Measurements from ENCODE around the gene SPPL2B.

Gene SPPL2B

DNA sequence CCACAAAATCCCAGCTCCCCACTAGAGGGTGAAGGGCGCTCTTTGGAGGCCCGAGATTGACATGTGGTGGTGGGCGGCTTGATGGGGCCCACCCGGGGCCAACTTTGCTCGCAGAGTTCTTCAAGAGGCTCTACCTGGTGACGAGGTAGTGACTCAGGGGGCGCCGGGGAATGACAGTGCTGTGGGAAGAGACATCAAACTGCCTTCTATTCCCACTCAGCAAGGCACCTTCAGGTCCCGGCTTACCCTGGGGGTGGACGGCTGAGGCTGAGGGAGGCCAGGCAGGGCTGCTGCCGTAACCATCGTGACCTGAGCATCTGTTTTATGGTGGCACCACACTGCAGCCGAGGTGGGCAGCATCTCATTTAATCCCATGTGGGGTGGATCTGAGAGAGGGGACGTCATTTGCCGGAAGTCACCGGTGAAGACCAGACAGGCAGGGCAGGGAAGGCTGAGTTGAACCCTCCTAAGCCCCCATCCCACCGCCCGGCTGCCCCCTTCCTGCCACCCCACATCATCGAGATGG lies 22.1 kb upstream of the SPPL2B start:
- H3K4me1 ChIP-seq (ENCODE audit: control insufficient read depth, insufficient read depth, low read length): peaks cover 7% of the 10 kb centered on the region
- no peak overlapping the region for H3K4me3 ChIP-seq (ENCODE audit: low read length)
- H3K27me3 ChIP-seq (ENCODE audit: control insufficient read depth, insufficient read depth, low read length): peaks cover 65% of the 10 kb centered on the region
- no peak overlapping the region for H3K9ac ChIP-seq (ENCODE audit: low read length)
- H3K9me3 ChIP-seq (ENCODE audit: control insufficient read depth, low read length): no peaks in the 10 kb centered on the region
- no peaks in the 10 kb centered on the region for H3K36me3 ChIP-seq (ENCODE audit: control insufficient read depth, insufficient read depth, low read length)

- Histone ChIP-seq H3K9me3 (ENCODE audit: control insufficient read depth, low read length) (no peaks in the 10 kb centered on the region), H3K9ac (ENCODE audit: low read length) (no peak overlapping the region), H3K4me3 (ENCODE audit: low read length) (no peak overlapping the region), H3K27me3 (ENCODE audit: control insufficient read depth, insufficient read depth, low read length) (peaks cover 64% of the 10 kb centered on the region), H3K4me1 (ENCODE audit: control insufficient read depth, insufficient read depth, low read length) (peaks cover 7% of the 10 kb centered on the region), H3K36me3 (ENCODE audit: control insufficient read depth, insufficient read depth, low read length) (no peaks in the 10 kb centered on the region)
These were observed 21.5 kb upstream of the SPPL2B start for GRCh38 chr19:2306971-2307370.

DNA sequence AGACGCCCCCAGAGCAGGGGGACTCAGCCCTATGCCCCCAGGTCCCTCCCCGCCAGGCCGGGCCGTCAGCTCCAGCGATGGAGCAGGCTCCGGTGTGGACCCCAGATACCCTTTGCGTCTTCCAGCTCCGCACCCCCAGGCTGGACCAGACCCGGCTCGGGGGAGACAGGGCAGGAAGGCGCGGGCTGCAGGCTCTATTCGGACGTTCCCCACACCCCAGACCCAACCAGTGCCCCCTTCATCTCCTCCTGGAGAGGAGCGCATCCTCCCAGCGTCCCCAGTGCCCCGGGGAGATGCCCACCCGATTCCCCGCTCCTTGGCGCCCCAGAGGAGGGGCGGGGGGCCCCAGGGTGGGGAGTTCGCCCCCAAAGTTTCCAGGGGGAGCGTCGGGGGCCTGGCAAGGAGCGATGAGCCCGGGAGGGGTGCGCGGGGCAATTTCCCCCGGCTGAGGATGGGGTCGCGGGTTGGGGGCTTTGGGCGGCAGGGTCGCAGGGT lies 20.9 kb upstream of the SPPL2B start:
- H3K36me3 ChIP-seq (ENCODE audit: control insufficient read depth, insufficient read depth, low read length): no peaks in the 10 kb centered on the region
- no peak overlapping the region for H3K4me3 ChIP-seq (ENCODE audit: low read length)
- H3K4me1 ChIP-seq (ENCODE audit: control insufficient read depth, insufficient read depth, low read length): peaks cover 2% of the 10 kb centered on the region
- H3K27me3 ChIP-seq (ENCODE audit: control insufficient read depth, insufficient read depth, low read length): peaks cover 64% of the 10 kb centered on the region
- H3K9me3 ChIP-seq (ENCODE audit: control insufficient read depth, low read length): no peaks in the 10 kb centered on the region
- H3K9ac ChIP-seq (ENCODE audit: low read length): no peak overlapping the region

GRCh38 chr19:2308114-2308556 lies 20.3 kb upstream of the SPPL2B start, which contains the start of gene LINGO3:
TSS of gene LINGO3 (minus strand) at chr19:2308154. CDS start at chr19:2291776, 16,378 bp downstream.
- H3K9me3 ChIP-seq (ENCODE audit: control insufficient read depth, low read length): no peaks in the 10 kb centered on the region
- no peak within 1 kb of the TSS for H3K9ac ChIP-seq (ENCODE audit: low read length)
- H3K4me1 ChIP-seq (ENCODE audit: control insufficient read depth, insufficient read depth, low read length): no peaks in the 10 kb centered on the region
- H3K4me3 ChIP-seq (ENCODE audit: low read length): no peak within 1 kb of the TSS
- no peaks in the 10 kb centered on the region for H3K36me3 ChIP-seq (ENCODE audit: control insufficient read depth, insufficient read depth, low read length)
- H3K27me3 ChIP-seq (ENCODE audit: control insufficient read depth, insufficient read depth, low read length): peaks cover 64% of the 10 kb centered on the region

GRCh38 chr19:2309734-2310362 lies 18.6 kb upstream of the SPPL2B start:
- Histone ChIP-seq H3K4me1 (ENCODE audit: control insufficient read depth, insufficient read depth, low read length) (no peaks in the 10 kb centered on the region), H3K9ac (ENCODE audit: low read length) (no peak overlapping the region), H3K27me3 (ENCODE audit: control insufficient read depth, insufficient read depth, low read length) (peaks cover 56% of the 10 kb centered on the region), H3K4me3 (ENCODE audit: low read length) (no peak overlapping the region), H3K36me3 (ENCODE audit: control insufficient read depth, insufficient read depth, low read length) (no peaks in the 10 kb centered on the region), H3K9me3 (ENCODE audit: control insufficient read depth, low read length) (no peaks in the 10 kb centered on the region)

GRCh38 chr19:2311093-2311492 lies 17.4 kb upstream of the SPPL2B start:
- no peaks in the 10 kb centered on the region for H3K4me1 ChIP-seq (ENCODE audit: control insufficient read depth, insufficient read depth, low read length)
- H3K27me3 ChIP-seq (ENCODE audit: control insufficient read depth, insufficient read depth, low read length): peaks cover 48% of the 10 kb centered on the region
- H3K4me3 ChIP-seq (ENCODE audit: low read length): no peak overlapping the region

DNA sequence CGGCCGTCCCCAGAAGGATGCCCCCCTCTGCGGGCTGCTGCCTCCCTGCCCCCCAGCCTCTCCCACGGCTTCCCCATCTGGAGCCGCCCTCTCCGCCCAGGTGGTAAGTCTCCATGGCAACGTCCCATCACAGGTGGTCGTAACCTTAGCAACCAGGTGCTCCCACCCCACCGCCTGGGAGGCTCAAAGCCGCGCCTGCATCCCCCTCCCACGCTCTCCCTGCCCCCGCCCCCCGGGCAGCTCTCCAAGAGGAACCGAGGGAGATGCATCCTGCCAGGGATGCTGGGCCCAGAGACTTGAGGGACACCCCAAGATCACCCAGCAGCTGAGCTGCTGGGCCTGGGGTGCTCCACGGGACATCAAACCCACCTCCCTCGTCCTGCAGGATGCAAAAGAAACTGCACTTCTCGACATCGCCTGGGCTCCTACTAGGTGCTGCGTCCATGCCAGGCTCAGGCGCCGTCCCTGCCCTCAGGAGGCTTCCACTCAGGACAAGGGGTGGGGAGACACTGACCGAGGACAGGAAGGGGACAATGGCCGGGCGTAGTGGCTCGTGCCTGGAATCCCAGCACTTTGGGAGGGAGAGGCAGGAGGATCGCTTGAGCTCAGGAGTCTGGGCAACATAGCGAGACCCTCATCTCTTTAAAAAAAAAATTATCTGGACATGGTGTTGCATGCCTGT lies 15.5 kb upstream of the SPPL2B start:
- Histone ChIP-seq H3K36me3 (ENCODE audit: control insufficient read depth, insufficient read depth, low read length) (no peaks in the 10 kb centered on the region), H3K27me3 (ENCODE audit: control insufficient read depth, insufficient read depth, low read length) (peaks cover 31% of the 10 kb centered on the region), H3K9ac (ENCODE audit: low read length) (no peak overlapping the region), H3K4me3 (ENCODE audit: low read length) (no peak overlapping the region), H3K4me1 (ENCODE audit: control insufficient read depth, insufficient read depth, low read length) (no peaks in the 10 kb centered on the region), H3K9me3 (ENCODE audit: control insufficient read depth, low read length) (no peaks in the 10 kb centered on the region)

More at GRCh38 chr19:2311093-2311492, 17.4 kb upstream of the SPPL2B start:
- Histone ChIP-seq H3K9me3 (ENCODE audit: control insufficient read depth, low read length) (no peaks in the 10 kb centered on the region), H3K36me3 (ENCODE audit: control insufficient read depth, insufficient read depth, low read length) (no peaks in the 10 kb centered on the region), H3K9ac (ENCODE audit: low read length) (no peak overlapping the region)

- no peak overlapping the region for H3K9ac ChIP-seq (ENCODE audit: low read length)
These were observed 13.2 kb upstream of the SPPL2B start for GRCh38 chr19:2315121-2315817.

DNA sequence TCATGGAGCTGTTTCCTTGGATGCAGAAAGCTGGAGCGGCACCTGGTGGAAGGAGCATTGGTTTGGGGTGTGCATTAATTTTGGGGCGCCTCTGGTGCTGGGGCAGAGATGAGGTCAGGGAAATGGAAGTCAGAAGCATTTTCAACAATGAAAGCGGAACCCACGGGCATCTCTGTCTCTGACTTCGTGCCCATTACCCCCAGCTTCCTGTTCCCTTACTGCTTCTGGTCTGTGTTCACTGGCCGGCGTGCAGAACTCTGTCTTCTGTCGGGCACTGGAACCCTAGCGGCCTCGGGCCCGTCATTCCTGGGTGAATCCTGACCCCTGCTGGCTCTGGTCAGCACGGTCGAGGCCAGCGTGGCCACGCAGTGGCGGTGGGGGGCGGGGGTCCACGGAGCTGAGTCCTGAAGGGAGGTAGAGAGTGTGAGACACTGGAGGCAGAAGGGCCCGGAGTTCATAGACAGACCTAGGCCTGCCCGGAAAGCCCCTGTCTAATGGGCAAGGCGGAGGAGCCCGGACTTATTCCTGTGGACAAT lies 12.6 kb upstream of the SPPL2B start:
- H3K9me3 ChIP-seq (ENCODE audit: control insufficient read depth, low read length): no peaks in the 10 kb centered on the region
- H3K4me1 ChIP-seq (ENCODE audit: control insufficient read depth, insufficient read depth, low read length): no peaks in the 10 kb centered on the region
- peaks cover 14% of the 10 kb centered on the region for H3K27me3 ChIP-seq (ENCODE audit: control insufficient read depth, insufficient read depth, low read length)
- no peaks in the 10 kb centered on the region for H3K36me3 ChIP-seq (ENCODE audit: control insufficient read depth, insufficient read depth, low read length)
- no peak overlapping the region for H3K4me3 ChIP-seq (ENCODE audit: low read length)
- no peak overlapping the region for H3K9ac ChIP-seq (ENCODE audit: low read length)

More at GRCh38 chr19:2315121-2315817, 13.2 kb upstream of the SPPL2B start:
- Histone ChIP-seq H3K9me3 (ENCODE audit: control insufficient read depth, low read length) (no peaks in the 10 kb centered on the region), H3K4me1 (ENCODE audit: control insufficient read depth, insufficient read depth, low read length) (no peaks in the 10 kb centered on the region), H3K27me3 (ENCODE audit: control insufficient read depth, insufficient read depth, low read length) (peaks cover 16% of the 10 kb centered on the region), H3K4me3 (ENCODE audit: low read length) (no peak overlapping the region), H3K36me3 (ENCODE audit: control insufficient read depth, insufficient read depth, low read length) (no peaks in the 10 kb centered on the region)

- Histone ChIP-seq H3K36me3 (ENCODE audit: control insufficient read depth, insufficient read depth, low read length) (no peaks in the 10 kb centered on the region), H3K9ac (ENCODE audit: low read length) (no peak overlapping the region), H3K4me3 (ENCODE audit: low read length) (no peak overlapping the region), H3K9me3 (ENCODE audit: control insufficient read depth, low read length) (no peaks in the 10 kb centered on the region), H3K4me1 (ENCODE audit: control insufficient read depth, insufficient read depth, low read length) (no peaks in the 10 kb centered on the region), H3K27me3 (ENCODE audit: control insufficient read depth, insufficient read depth, low read length) (peaks cover 11% of the 10 kb centered on the region)
These were observed 11.2 kb upstream of the SPPL2B start for GRCh38 chr19:2317300-2317699.

DNA sequence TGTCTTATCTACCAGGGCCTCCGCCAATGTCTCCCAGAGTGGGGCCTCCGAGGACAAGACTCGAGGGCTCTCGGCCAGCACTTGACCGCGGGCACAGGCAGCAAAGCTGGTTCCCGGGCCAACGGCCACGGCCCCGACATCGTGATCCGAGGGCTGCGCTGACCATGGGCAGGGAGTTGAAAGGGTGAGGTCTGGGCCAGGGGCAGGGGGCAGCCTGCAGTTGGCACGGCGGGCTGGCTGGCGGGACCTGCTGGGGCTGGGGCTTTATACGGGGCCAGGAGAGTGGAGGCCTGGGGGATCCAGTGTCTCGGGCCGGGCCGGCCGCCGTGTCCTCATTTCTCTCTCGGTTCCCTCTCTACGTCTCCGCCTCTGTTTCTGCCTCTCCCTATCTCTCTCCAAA lies 10.7 kb upstream of the SPPL2B start:
- no peaks in the 10 kb centered on the region for H3K36me3 ChIP-seq (ENCODE audit: control insufficient read depth, insufficient read depth, low read length)
- no peaks in the 10 kb centered on the region for H3K9me3 ChIP-seq (ENCODE audit: control insufficient read depth, low read length)
- H3K4me1 ChIP-seq (ENCODE audit: control insufficient read depth, insufficient read depth, low read length): no peaks in the 10 kb centered on the region
- peaks cover 6% of the 10 kb centered on the region for H3K27me3 ChIP-seq (ENCODE audit: control insufficient read depth, insufficient read depth, low read length)
- H3K9ac ChIP-seq (ENCODE audit: low read length): no peak overlapping the region
- no peak overlapping the region for H3K4me3 ChIP-seq (ENCODE audit: low read length)

All from mucosa of stomach (tissue), 1 donor.